K562 (cell line): ENCODE data around the gene SNX3. TPM values are rescaled to one million over a fixed set of nuclear protein-coding genes. Genes with fewer than 3 reads are reported as not detected.
"Not testable (repeated sequence)": the region's sequence is repeated elsewhere in the genome, so short reads cannot be mapped to it uniquely, and the experiment has no call there.

ENCODE experiments used
- ATAC-seq: fragments of 200-7000 bp; cut with Tn5 transposase; 3 replicates; pipeline ENCODE4 v1.9.1; 2020; ENCODE audit warnings: moderate library complexity
- BruUV-seq: library from RNA; stranded (reverse); fragments of 400-500 nt; replicated peaks from 2 replicates; lab custom pipeline; 2021; lab: Mats Ljungman, UMichigan
- CTCF ChIA-PET: fragments of 300-600 bp; formaldehyde crosslinking; extraction: SDS; loops from one replicate; lab custom pipeline; 2021; ENCODE audit warnings: low intra/inter-chr PET ratio; lab: Yijun Ruan, JAX
- POLR2A ChIA-PET: fragments of 300-600, 350-650 bp; sonication (Branson Sonifier 250); formaldehyde crosslinking; extraction: SDS; loops from one replicate; lab custom pipeline; 2021; ENCODE audit warnings: antibody characterized with exemption, inconsistent platforms; lab: Yijun Ruan, JAX
- DNase-seq, 4 experiments: peaks; one replicate each; pipeline versions ENCODE4 v3.0.0 to v3.0.0-alpha.2; 2011 to 2018; ENCODE audit warnings: low spot score in 3 of 4, mixed read lengths in 3 of 4; ENCODE audit errors: extremely low read depth in 1 of 4
- FAIRE-seq: peaks from 2 replicates; lab custom pipeline; 2011; peaks lifted over from hg19 to GRCh38; lab: Jason Lieb, UNC
- H2AFZ ChIP-seq: 2 replicates; pipeline ENCODE4 v1.6.0; 2011; ENCODE audit warnings: low read depth, low read length, control low read depth, inconsistent platforms
- H3K27ac ChIP-seq: fragments of 200-600 bp; 3 replicates; pipeline ENCODE4 v1.8.0; 2011; ENCODE audit warnings: low read depth, mild to moderate bottlenecking, control low read depth, inconsistent platforms, low read length, moderate library complexity, mixed read lengths; ENCODE audit errors: extremely low read depth
- H3K27me3 ChIP-seq, 2 experiments: fragments of 300-600 bp in 1 of 2; 2 replicates in 1 of 2; 3 replicates in 1 of 2; pipeline versions ENCODE4 v1.6.0 to v1.8.0; 2011; ENCODE audit warnings: inconsistent platforms in 2 of 2, low read length in 2 of 2, mild to moderate bottlenecking in 1 of 2, mixed read lengths in 1 of 2, moderate library complexity in 1 of 2; ENCODE audit not compliant: control insufficient read depth in 2 of 2, insufficient read depth in 2 of 2
- H3K36me3 ChIP-seq: fragments of 300-600 bp; 3 replicates; pipeline ENCODE4 v1.8.0; 2011; ENCODE audit warnings: mild to moderate bottlenecking, low read length, inconsistent platforms; ENCODE audit not compliant: control insufficient read depth, insufficient read depth
- H3K4me1 ChIP-seq, 2 experiments: fragments of 200-600 bp in 1 of 2; replicated peaks in 1 of 2; 2 replicates in 1 of 2; 3 replicates in 1 of 2; pipeline versions ENCODE4 v1.5.1 to v1.8.0; 2011; ENCODE audit warnings: inconsistent platforms in 2 of 2, low read length in 2 of 2, mild to moderate bottlenecking in 1 of 2, mixed read lengths in 1 of 2, moderate library complexity in 1 of 2; ENCODE audit not compliant: control insufficient read depth in 2 of 2, insufficient read depth in 2 of 2
- H3K4me2 ChIP-seq: 2 replicates; pipeline ENCODE4 v1.6.1; 2011; ENCODE audit warnings: low read length, control low read depth, inconsistent platforms, mixed read lengths; ENCODE audit not compliant: insufficient read depth
- H3K4me3 ChIP-seq: fragments of 200-600 bp; sonication (generic), shearing (Covaris generic); 2 replicates; pipeline ENCODE4 v1.5.1; 2016; ENCODE audit warnings: control low read depth, inconsistent platforms
- H3K79me2 ChIP-seq: fragments of 200-600 bp; 3 replicates; pipeline ENCODE4 v1.8.0; 2011; ENCODE audit warnings: low read length, inconsistent platforms; ENCODE audit not compliant: control insufficient read depth, insufficient read depth
- H3K9ac ChIP-seq, 2 experiments: 2 replicates each; pipeline versions ENCODE4 v1.6.0 to v1.6.1; 2011; ENCODE audit warnings: low read depth in 2 of 2, low read length in 2 of 2, control low read depth in 1 of 2, inconsistent platforms in 1 of 2, mild to moderate bottlenecking in 1 of 2, mixed read lengths in 1 of 2; ENCODE audit not compliant: insufficient read depth in 1 of 2
- H3K9me1 ChIP-seq: one replicate; pipeline ENCODE4 v1.6.0; 2011; ENCODE audit warnings: inconsistent platforms, mild to moderate bottlenecking, low read length, moderate library complexity; ENCODE audit not compliant: control insufficient read depth, insufficient read depth
- H3K9me3 ChIP-seq: replicated peaks from 2 replicates; pipeline ENCODE4 v1.5.1; 2011; ENCODE audit warnings: low read depth, low read length, inconsistent platforms; ENCODE audit not compliant: control insufficient read depth, insufficient read depth
- H4K20me1 ChIP-seq: replicated peaks from 2 replicates; pipeline ENCODE4 v1.6.1; 2011; ENCODE audit warnings: low read length, inconsistent platforms, mixed read lengths; ENCODE audit not compliant: control insufficient read depth, insufficient read depth
- FOXA3 ChIP-seq, 2 experiments: fragments of 450-650 bp in 1 of 2; sonication (generic) in 1 of 2; formaldehyde crosslinking; IDR thresholded peaks in 1 of 2; conservative IDR thresholded peaks in 1 of 2; 2 replicates each; pipeline versions ENCODE4 v1.4.0 to v1.8.0; 2020 to 2022; ENCODE audit warnings: mild to moderate bottlenecking in 2 of 2, missing genetic modification reagents in 1 of 2
- KLF10 ChIP-seq: fragments of 250-450 bp; sonication (Bioruptor Pico); IDR thresholded peaks from 2 replicates; pipeline ENCODE4 v1.6.1; 2021; ENCODE audit warnings: matching md5 sums
- XRCC3 ChIP-seq: fragments of 450-650 bp; IDR thresholded peaks from 2 replicates; pipeline ENCODE4 v1.6.1; 2017; ENCODE audit warnings: mild to moderate bottlenecking, moderate library complexity
- WGBS: fragments of 100-300 bp; shearing (Covaris generic); methylation state at CpG from one replicate; pipeline ENCODE4 v1.1.6; 2016; ENCODE audit warnings: low coverage, mixed read lengths; ENCODE audit not compliant: insufficient coverage; ENCODE audit errors: missing lambda C conversion rate; 5-methylcytosine and 5-hydroxymethylcytosine counted together
- in situ Hi-C: fragments of 300-500 bp; cut with MboI; formaldehyde crosslinking; loops from 4 replicates; pipeline ENCODE4 v1.15.0; 2018; ENCODE audit warnings: inconsistent platforms, mixed read lengths
- intact Hi-C: fragments of 100-400 bp; cut with micrococcal nuclease; formaldehyde crosslinking; loops from 2 replicates; pipeline ENCODE4 v1.14.2; 2022
- polyA plus RNA-seq, 8 experiments: library from polyadenylated mRNA; depleted of rRNA in 4 of 8; stranded (reverse) in 5 of 8; unstranded in 3 of 8; fragments of >200 nt; fragmentation: Nextera tagmentation in 2 of 8; fragmentation: Illumina TruSeq in 1 of 8; extraction: Ambion mirVana in 2 of 8; extraction: Trizol in 1 of 8; gene quantifications; 2 replicates each; pipeline versions ENCODE4 v1.2.1 to v1.2.3, GENCODE V29; 2011 to 2014; ENCODE audit warnings: inconsistent platforms in 1 of 8, missing spikeins in 1 of 8
- total RNA-seq, 7 experiments: library from RNA; depleted of rRNA in 6 of 7; stranded (reverse); fragments of >200 nt in 6 of 7; fragmentation: Illumina TruSeq in 2 of 7; extraction: Trizol in 2 of 7; gene quantifications; 2 replicates each; pipeline versions ENCODE4 v1.2.1 to v1.2.3, GENCODE V29; 2011 to 2021; ENCODE audit warnings: low replicate concordance in 1 of 7
- TF ChIP-seq, protein P1 (sequence below): IDR thresholded peaks from 2 replicates; pipeline ENCODE4 v1.6.1; 2011; ENCODE audit warnings: borderline replicate concordance, low read depth, mild to moderate bottlenecking, moderate library complexity, low read length; ENCODE audit not compliant: insufficient read depth, poor library complexity, severe bottlenecking
- TF ChIP-seq, protein P2 (sequence below): fragments of 250-450 bp; sonication (Bioruptor Pico); IDR thresholded peaks from 2 replicates; pipeline ENCODE4 v1.8.0; 2021; ENCODE audit warnings: moderate library complexity, mild to moderate bottlenecking, inconsistent platforms
- TF ChIP-seq, protein P3 (sequence below): conservative IDR thresholded peaks from 2 replicates; pipeline ENCODE4 v1.6.1; 2011; ENCODE audit warnings: low read depth, mild to moderate bottlenecking, low read length; ENCODE audit not compliant: control insufficient read depth

SNX3 gene
- total and polyA plus RNA-seq, 9 of the 15 experiments (the other 6 are each of a cell fraction or from before 2014, with no cell fraction given): 48.9 to 410 (median 159) TPM

GRCh38 chr6:108269955-108270354 is 9.1 kb upstream of the SNX3 start:
- H3K36me3 ChIP-seq, DNase-seq, H3K9ac ChIP-seq, H2AFZ ChIP-seq, H3K9me3 ChIP-seq, CTCF ChIA-PET, in situ Hi-C loops, H4K20me1 ChIP-seq, H3K4me2 ChIP-seq, BruUV-seq, intact Hi-C loops, H3K4me3 ChIP-seq, H3K27ac ChIP-seq, H3K27me3 ChIP-seq, H3K79me2 ChIP-seq, ATAC-seq, POLR2A ChIA-PET, H3K4me1 ChIP-seq, H3K9me1 ChIP-seq, FAIRE-seq: not testable (repeated sequence)
- WGBS: no CpG with 5 or more reads among the region's 31 CpGs

- BruUV-seq: no TSS peak
- Histone ChIP-seq H3K27ac (no peak overlapping the region), H3K27me3 (no peaks in the 10 kb centered on the region), H4K20me1 (no peaks in the 10 kb centered on the region), H3K9me3 (no peaks in the 10 kb centered on the region), H3K4me2 (no peak overlapping the region), H3K36me3 (no peaks in the 10 kb centered on the region), H3K4me1 (peaks cover 0 to 3% of the 10 kb centered on the region in 2 experiments; a peak in 2 of 5 replicates), H3K79me2 (no peaks in the 10 kb centered on the region), H3K9ac (no peak overlapping the region), H2AFZ (peak overlapping the region; percentile 55), H3K9me1 (no peaks in the 10 kb centered on the region), H3K4me3 (no peak overlapping the region)
- FAIRE-seq: no peak
- TF ChIP-seq, protein P1, sequence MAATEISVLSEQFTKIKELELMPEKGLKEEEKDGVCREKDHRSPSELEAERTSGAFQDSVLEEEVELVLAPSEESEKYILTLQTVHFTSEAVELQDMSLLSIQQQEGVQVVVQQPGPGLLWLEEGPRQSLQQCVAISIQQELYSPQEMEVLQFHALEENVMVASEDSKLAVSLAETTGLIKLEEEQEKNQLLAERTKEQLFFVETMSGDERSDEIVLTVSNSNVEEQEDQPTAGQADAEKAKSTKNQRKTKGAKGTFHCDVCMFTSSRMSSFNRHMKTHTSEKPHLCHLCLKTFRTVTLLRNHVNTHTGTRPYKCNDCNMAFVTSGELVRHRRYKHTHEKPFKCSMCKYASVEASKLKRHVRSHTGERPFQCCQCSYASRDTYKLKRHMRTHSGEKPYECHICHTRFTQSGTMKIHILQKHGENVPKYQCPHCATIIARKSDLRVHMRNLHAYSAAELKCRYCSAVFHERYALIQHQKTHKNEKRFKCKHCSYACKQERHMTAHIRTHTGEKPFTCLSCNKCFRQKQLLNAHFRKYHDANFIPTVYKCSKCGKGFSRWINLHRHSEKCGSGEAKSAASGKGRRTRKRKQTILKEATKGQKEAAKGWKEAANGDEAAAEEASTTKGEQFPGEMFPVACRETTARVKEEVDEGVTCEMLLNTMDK: no peak
- TF ChIP-seq FOXA3 (CRISPR knock-in tag; conservative IDR thresholded peaks at IDR 0.05 in 1 of 2, IDR thresholded peaks at IDR 0.05 in 1 of 2) (peak in 1 of 2 experiments; percentile 37; a peak in 1 of 4 replicates), XRCC3 (no peak), KLF10 (CRISPR knock-in tag) (no peak)
- TF ChIP-seq, protein P2, sequence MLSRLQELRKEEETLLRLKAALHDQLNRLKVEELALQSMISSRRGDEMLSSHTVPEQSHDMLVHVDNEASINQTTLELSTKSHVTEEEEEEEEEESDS: no peak
- TF ChIP-seq, protein P3, sequence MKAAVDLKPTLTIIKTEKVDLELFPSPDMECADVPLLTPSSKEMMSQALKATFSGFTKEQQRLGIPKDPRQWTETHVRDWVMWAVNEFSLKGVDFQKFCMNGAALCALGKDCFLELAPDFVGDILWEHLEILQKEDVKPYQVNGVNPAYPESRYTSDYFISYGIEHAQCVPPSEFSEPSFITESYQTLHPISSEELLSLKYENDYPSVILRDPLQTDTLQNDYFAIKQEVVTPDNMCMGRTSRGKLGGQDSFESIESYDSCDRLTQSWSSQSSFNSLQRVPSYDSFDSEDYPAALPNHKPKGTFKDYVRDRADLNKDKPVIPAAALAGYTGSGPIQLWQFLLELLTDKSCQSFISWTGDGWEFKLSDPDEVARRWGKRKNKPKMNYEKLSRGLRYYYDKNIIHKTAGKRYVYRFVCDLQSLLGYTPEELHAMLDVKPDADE: no peak
- intact Hi-C loops (no loop called here), in situ Hi-C loops (no loop called here)
- ChIA-PET CTCF (no interaction called here), POLR2A (interaction anchor here (0.6 to 1.1 kb wide), 2 partner anchors 13 to 1364 kb away, joined by 3 to 4 read pairs; no protein-coding TSS in a partner anchor)
- WGBS: 68% methylated on average over 2 of the region's 3 CpGs
- ATAC-seq: no peak; the same call in 2 of the 3 replicates
- no peak for DNase-seq
Measured at GRCh38 chr6:108268845-108269244, 8.0 kb upstream of the SNX3 start.
